Measurements from ENCODE around the gene TMCO4. TPM values are rescaled to one million over a fixed set of nuclear protein-coding genes. Genes with fewer than 3 reads are reported as not detected.

TMCO4 gene
- total and polyA plus RNA-seq, 10 of the 15 experiments (the other 5 are each of a cell fraction or from before 2014, with no cell fraction given), result 2.4 to 20.8 (median 13.0) TPM

DNA sequence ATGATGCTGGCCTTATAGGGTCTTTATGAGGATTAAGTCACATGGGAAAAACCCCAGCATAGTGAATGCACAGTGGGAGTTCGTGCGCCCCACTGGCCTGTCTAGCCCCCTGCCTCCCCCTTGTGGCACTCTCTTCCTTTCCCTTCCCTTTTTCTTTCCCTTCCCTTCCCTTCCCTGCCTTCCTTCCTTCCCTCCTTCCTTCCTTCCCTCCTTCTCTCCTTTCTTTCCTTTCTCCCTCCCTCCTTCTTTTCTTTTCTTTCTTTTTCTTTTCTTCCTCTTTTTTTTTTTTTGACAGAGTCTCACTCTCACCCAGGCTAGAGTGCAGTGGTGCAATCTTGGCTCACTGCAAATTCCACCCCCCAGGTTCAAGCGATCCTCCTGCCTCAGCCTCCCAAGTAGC lies 96.4 kb downstream of the TMCO4 start:
- H3K36me3 ChIP-seq (ENCODE audit: control insufficient read depth in 2 of 2, insufficient read depth in 2 of 2, low read length in 1 of 2), result peaks cover 0 to 4% of the 10 kb centered on the region in 2 experiments; a peak in 1 of 4 replicates
- peaks cover 17% of the 10 kb centered on the region for H3K4me1 ChIP-seq (ENCODE audit: control insufficient read depth, insufficient read depth, low read length)
- no TSS peak for BruUV-seq (replicated peaks)
- no peaks in the 10 kb centered on the region for H3K9me3 ChIP-seq (replicated peaks; ENCODE audit: control insufficient read depth, insufficient read depth, low read length)
- H3K4me2 ChIP-seq (ENCODE audit: control insufficient read depth, insufficient read depth), result no peak overlapping the region
- H3K4me3 ChIP-seq, result no peak overlapping the region
- CTCF ChIA-PET, result interaction anchor here (0.6 to 14.4 kb wide), 12 partner anchors 8 to 339 kb away, joined by 3 to 378 read pairs (median 7); partner anchors contain the start of gene HTR6
- FAIRE-seq (no peak), DNase-seq (ENCODE audit: low read depth, low spot score) (no peak), ATAC-seq (no peak)
- H3K79me2 ChIP-seq (ENCODE audit: control insufficient read depth, insufficient read depth, low read length), result no peaks in the 10 kb centered on the region
- no peaks in the 10 kb centered on the region for H3K27me3 ChIP-seq (replicated peaks in 1 of 2; ENCODE audit: control insufficient read depth in 2 of 2, insufficient read depth in 2 of 2, low read length in 1 of 2)
- in situ Hi-C loops (cut with MboI), result loop anchor here (5.0 kb wide), 1 partner anchor 41 kb away; the partner anchor contains the start of gene HTR6
- intact Hi-C loops (cut with micrococcal nuclease; ENCODE audit: unreplicated experiment), result no loop called here
- RAD21 ChIA-PET (ENCODE audit: unreplicated experiment), result interaction anchor here (0.9 to 4.4 kb wide), 3 partner anchors 41 to 78 kb away, joined by 3 to 84 read pairs (median 4); no protein-coding TSS in a partner anchor
- SMC1A ChIA-PET (ENCODE audit: uncharacterized antibody, unreplicated experiment), result interaction anchor here (1.0 to 5.1 kb wide), 5 partner anchors 9 to 106 kb away, joined by 3 to 99 read pairs (median 4); no protein-coding TSS in a partner anchor
- POLR2A ChIA-PET, result interaction anchor here (0.7 kb wide), 1 partner anchor 1408 kb away, joined by 4 read pairs; no protein-coding TSS in a partner anchor
- no peak overlapping the region for H2AFZ ChIP-seq (ENCODE audit: control insufficient read depth, low read depth, low read length)
- no peak overlapping the region for H3K9ac ChIP-seq (ENCODE audit: control insufficient read depth, insufficient read depth, low read length)
- H4K20me1 ChIP-seq (ENCODE audit: control insufficient read depth, insufficient read depth), result no peaks in the 10 kb centered on the region
- TF ChIP-seq SIX5 (IDR thresholded peaks at IDR 0.05; ENCODE audit: low read depth, low read length, severe bottlenecking), result no peak
- no peak for TF ChIP-seq SMC3 (IDR thresholded peaks at IDR 0.05; ENCODE audit: borderline replicate concordance, low read length)
- TF ChIP-seq, protein P1, sequence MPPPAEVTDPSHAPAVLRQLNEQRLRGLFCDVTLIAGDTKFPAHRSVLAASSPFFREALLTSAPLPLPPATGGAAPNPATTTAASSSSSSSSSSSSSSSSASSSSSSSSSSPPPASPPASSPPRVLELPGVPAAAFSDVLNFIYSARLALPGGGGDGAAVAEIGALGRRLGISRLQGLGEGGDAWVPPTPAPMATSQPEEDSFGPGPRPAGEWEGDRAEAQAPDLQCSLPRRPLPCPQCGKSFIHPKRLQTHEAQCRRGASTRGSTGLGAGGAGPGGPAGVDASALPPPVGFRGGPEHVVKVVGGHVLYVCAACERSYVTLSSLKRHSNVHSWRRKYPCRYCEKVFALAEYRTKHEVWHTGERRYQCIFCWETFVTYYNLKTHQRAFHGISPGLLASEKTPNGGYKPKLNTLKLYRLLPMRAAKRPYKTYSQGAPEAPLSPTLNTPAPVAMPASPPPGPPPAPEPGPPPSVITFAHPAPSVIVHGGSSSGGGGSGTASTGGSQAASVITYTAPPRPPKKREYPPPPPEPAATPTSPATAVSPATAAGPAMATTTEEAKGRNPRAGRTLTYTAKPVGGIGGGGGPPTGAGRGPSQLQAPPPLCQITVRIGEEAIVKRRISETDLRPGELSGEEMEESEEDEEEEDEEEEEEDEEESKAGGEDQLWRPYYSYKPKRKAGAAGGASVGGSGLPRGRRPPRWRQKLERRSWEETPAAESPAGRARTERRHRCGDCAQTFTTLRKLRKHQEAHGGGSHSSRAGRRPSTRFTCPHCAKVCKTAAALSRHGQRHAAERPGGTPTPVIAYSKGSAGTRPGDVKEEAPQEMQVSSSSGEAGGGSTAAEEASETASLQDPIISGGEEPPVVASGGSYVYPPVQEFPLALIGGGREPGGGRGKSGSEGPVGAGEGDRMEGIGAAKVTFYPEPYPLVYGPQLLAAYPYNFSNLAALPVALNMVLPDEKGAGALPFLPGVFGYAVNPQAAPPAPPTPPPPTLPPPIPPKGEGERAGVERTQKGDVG (CRISPR knock-in tag; IDR thresholded peaks at IDR 0.05), result no peak
- no peak for TF ChIP-seq SPI1 (IDR thresholded peaks at IDR 0.05; ENCODE audit: borderline replicate concordance, insufficient read depth, low read depth, low read length)
- no peak for TF ChIP-seq TCF3 (IDR thresholded peaks at IDR 0.05; ENCODE audit: borderline replicate concordance, insufficient read depth, low read depth, low read length)
- no peak overlapping the region for H3K27ac ChIP-seq (ENCODE audit: control insufficient read depth, insufficient read depth)
- WGBS (ENCODE audit: insufficient coverage, insufficient replicate concordance, low lambda C conversion rate, missing lambda C conversion rate), result 100% methylated on average over 3 of the region's 3 CpGs
